Activated CD8-positive, alpha-beta memory T cell treated with anti-CD3 and anti-CD28 coated beads for 4 hours (primary cell): Measurements from ENCODE around the gene RERE.

Source experiments
- DNase-seq, 2 donors: peaks; one replicate each; pipeline ENCODE4 v3.0.0-alpha.2; 2020; ENCODE audit warnings: low read depth in 2 of 2

RERE gene

GRCh38 chr1:8334106-8334851, 483.2 kb downstream of the RERE start:
- DNase-seq: no peak

GRCh38 chr1:8333246-8333987, 484.0 kb downstream of the RERE start:
- no peak for DNase-seq

- DNase-seq: no peak
These were observed 484.6 kb downstream of the RERE start for GRCh38 chr1:8332806-8333205.

GRCh38 chr1:8330271-8331125, 486.9 kb downstream of the RERE start:
- no peak for DNase-seq

GRCh38 chr1:8329858-8330257, 487.6 kb downstream of the RERE start:
- no peak for DNase-seq

- no peak for DNase-seq
These were observed 488.0 kb downstream of the RERE start for GRCh38 chr1:8329439-8329838.

- no peak for DNase-seq
These were observed 489.2 kb downstream of the RERE start for GRCh38 chr1:8328271-8328670.

- no peak for DNase-seq
These were observed 491.2 kb downstream of the RERE start for GRCh38 chr1:8326265-8326664.

GRCh38 chr1:8325771-8326170, 491.7 kb downstream of the RERE start:
- no peak for DNase-seq

- no peak for DNase-seq
These were observed 493.1 kb downstream of the RERE start for GRCh38 chr1:8324176-8324810.

GRCh38 chr1:8323706-8324105, 493.7 kb downstream of the RERE start:
- DNase-seq: no peak

GRCh38 chr1:8321612-8322011, 495.8 kb downstream of the RERE start:
- DNase-seq: no peak

- no peak for DNase-seq
These were observed 499.0 kb downstream of the RERE start for GRCh38 chr1:8318436-8318835.

GRCh38 chr1:8317647-8318381, 499.6 kb downstream of the RERE start, which contains the start of gene SLC45A1:
Gene SLC45A1, plus strand, starts transcription at chr1:8318114. Its CDS starts 6,216 bp downstream, at chr1:8324330.
- DNase-seq: peak; percentile 55 to 62

- no peak for DNase-seq
These were observed 501.6 kb downstream of the RERE start for GRCh38 chr1:8315573-8316475.

- peak in 1 of 2 donors; percentile 5 for DNase-seq
These were observed 502.8 kb downstream of the RERE start for GRCh38 chr1:8314346-8315280.

GRCh38 chr1:8313231-8313630, 504.2 kb downstream of the RERE start:
- no peak for DNase-seq

- no peak for DNase-seq
These were observed 504.9 kb downstream of the RERE start for GRCh38 chr1:8312235-8313218.
